ENCODE results near the gene PITHD1.
A peak's percentile ranks its signal among the peaks of the same experiment; 100 is the strongest.
"Not testable (repeated sequence)": the region's sequence is repeated elsewhere in the genome, so short reads cannot be mapped to it uniquely, and the experiment has no call there.

PITHD1 gene

GRCh38 chr1:23774174-23774880 is 3.9 kb upstream of the PITHD1 start:
- no peak for DNase-seq

GRCh38 chr1:23776217-23776616 is 2.0 kb upstream of the PITHD1 start:
- no peak for DNase-seq

GRCh38 chr1:23779826-23780371 is 1.7 kb downstream of the PITHD1 start:
- DNase-seq: no peak

- DNase-seq: not testable (repeated sequence)
Observed at GRCh38 chr1:23783141-23783540, 4.9 kb downstream of the PITHD1 start.

- no peak for DNase-seq
Observed at GRCh38 chr1:23784846-23785245, 6.6 kb downstream of the PITHD1 start.

- no peak for DNase-seq
Observed at GRCh38 chr1:23787701-23788100, 9.5 kb downstream of the PITHD1 start.

GRCh38 chr1:23788695-23789094 is 10.5 kb downstream of the PITHD1 start:
- no peak for DNase-seq

- peak; percentile 51 for DNase-seq
Observed at GRCh38 chr1:23790696-23791515, 12.7 kb downstream of the PITHD1 start, which contains the start of gene LYPLA2. Gene LYPLA2 (plus strand): TSS chr1:23791145. CDS start chr1:23792683, 1,538 bp downstream.

- DNase-seq: no peak
Observed at GRCh38 chr1:23791516-23792047, 13.4 kb downstream of the PITHD1 start.

- no peak for DNase-seq
Observed at GRCh38 chr1:23792151-23792945, 14.1 kb downstream of the PITHD1 start.

- DNase-seq: no peak
Observed at GRCh38 chr1:23793018-23793781, 15.0 kb downstream of the PITHD1 start.

GRCh38 chr1:23793861-23794731 is 15.9 kb downstream of the PITHD1 start:
- no peak for DNase-seq

- not testable (repeated sequence) for DNase-seq
Observed at GRCh38 chr1:23794732-23795182, 16.5 kb downstream of the PITHD1 start.

- DNase-seq: no peak
Observed at GRCh38 chr1:23795676-23796465, 17.7 kb downstream of the PITHD1 start.

GRCh38 chr1:23796466-23797271 is 18.5 kb downstream of the PITHD1 start:
- DNase-seq: no peak

- DNase-seq: no peak
Observed at GRCh38 chr1:23797478-23798448, 19.5 kb downstream of the PITHD1 start.

- no peak for DNase-seq
Observed at GRCh38 chr1:23798662-23799142, 20.5 kb downstream of the PITHD1 start.

- no peak for DNase-seq
Observed at GRCh38 chr1:23799255-23799569, 21.0 kb downstream of the PITHD1 start.
